ENCODE measurements around the gene PLAC1. TPM values are rescaled to one million over a fixed set of nuclear protein-coding genes. Genes with fewer than 3 reads are reported as not detected.

Gene PLAC1
- total and polyA plus RNA-seq, 4 donors, result 0.31 to 0.63 (median 0.47) TPM; not detected in 1

GRCh38 chrX:134568285-134569016, 89.8 kb downstream of the PLAC1 start:
- H3K9ac ChIP-seq (ENCODE audit: insufficient read depth in 1 of 2, low read length in 2 of 2), result no peak overlapping the region
- H3K4me3 ChIP-seq, result no peak overlapping the region
- H3K36me3 ChIP-seq (ENCODE audit: control insufficient read depth in 4 of 4, insufficient read depth in 4 of 4, low read length in 4 of 4), result no peaks in the 10 kb centered on the region
- peaks cover 0 to 13% (median 0%) of the 10 kb centered on the region in 5 donors for H3K4me1 ChIP-seq (ENCODE audit: control insufficient read depth in 5 of 5, insufficient read depth in 5 of 5, low read length in 5 of 5)
- DNase-seq (no peak), ATAC-seq (ENCODE audit: insufficient read depth, low FRiP score) (no peak)
- TF ChIP-seq CTCF (IDR thresholded peaks at IDR 0.05; ENCODE audit: control extremely low read depth, extremely low read depth), result no peak
- peaks cover 0 to 9% (median 5%) of the 10 kb centered on the region in 3 donors for H3K27me3 ChIP-seq (ENCODE audit: control insufficient read depth in 3 of 3, insufficient read depth in 3 of 3, low read length in 2 of 3)
- no peak overlapping the region for H3K27ac ChIP-seq (ENCODE audit: low read depth in 1 of 2, low read length in 1 of 2)
- WGBS, 2 donors, result 63 to 75% methylated on average over 8 of the region's 8 CpGs
- H3K9me3 ChIP-seq (ENCODE audit: control insufficient read depth in 4 of 4, insufficient read depth in 3 of 4, low read length in 3 of 4), result no peaks in the 10 kb centered on the region

- 58 to 59% methylated on average over 5 of the region's 5 CpGs for WGBS, 2 donors
- no peak for ATAC-seq (ENCODE audit: insufficient read depth, low FRiP score)
Observed at GRCh38 chrX:134566506-134566905, 91.8 kb downstream of the PLAC1 start.

GRCh38 chrX:134562002-134562401, 96.3 kb downstream of the PLAC1 start:
- Histone ChIP-seq H3K36me3 (ENCODE audit: control insufficient read depth in 4 of 4, insufficient read depth in 4 of 4, low read length in 4 of 4) (no peaks in the 10 kb centered on the region), H3K9me3 (ENCODE audit: control insufficient read depth in 4 of 4, insufficient read depth in 3 of 4, low read length in 3 of 4) (peaks cover 0 to 2% (median 0%) of the 10 kb centered on the region in 4 donors), H3K4me3 (no peak overlapping the region), H3K9ac (ENCODE audit: insufficient read depth in 1 of 2, low read length in 2 of 2) (no peak overlapping the region), H3K27me3 (ENCODE audit: control insufficient read depth in 3 of 3, insufficient read depth in 3 of 3, low read length in 2 of 3) (peaks cover 0 to 3% (median 2%) of the 10 kb centered on the region in 3 donors), H3K27ac (ENCODE audit: low read depth in 1 of 2, low read length in 1 of 2) (no peak overlapping the region), H3K4me1 (ENCODE audit: control insufficient read depth in 5 of 5, insufficient read depth in 5 of 5, low read length in 5 of 5) (no peaks in the 10 kb centered on the region)
- no peak for TF ChIP-seq CTCF (IDR thresholded peaks at IDR 0.05; ENCODE audit: control extremely low read depth, extremely low read depth)
- no peak for ATAC-seq (ENCODE audit: insufficient read depth, low FRiP score)
- WGBS, 2 donors, result 67 to 98% methylated on average over 2 of the region's 2 CpGs
- DNase-seq, result no peak

More at GRCh38 chrX:134566506-134566905, 91.8 kb downstream of the PLAC1 start:
- peaks cover 0 to 12% (median 0%) of the 10 kb centered on the region in 5 donors for H3K4me1 ChIP-seq (ENCODE audit: control insufficient read depth in 5 of 5, insufficient read depth in 5 of 5, low read length in 5 of 5)
- H3K36me3 ChIP-seq (ENCODE audit: control insufficient read depth in 4 of 4, insufficient read depth in 4 of 4, low read length in 4 of 4), result no peaks in the 10 kb centered on the region
- H3K27me3 ChIP-seq (ENCODE audit: control insufficient read depth in 3 of 3, insufficient read depth in 3 of 3, low read length in 2 of 3), result peaks cover 0 to 5% (median 5%) of the 10 kb centered on the region in 3 donors
- no peaks in the 10 kb centered on the region for H3K9me3 ChIP-seq (ENCODE audit: control insufficient read depth in 4 of 4, insufficient read depth in 3 of 4, low read length in 3 of 4)
- no peak for TF ChIP-seq CTCF (IDR thresholded peaks at IDR 0.05; ENCODE audit: control extremely low read depth, extremely low read depth)
- DNase-seq, result no peak
- H3K4me3 ChIP-seq, result no peak overlapping the region
- no peak overlapping the region for H3K9ac ChIP-seq (ENCODE audit: insufficient read depth in 1 of 2, low read length in 2 of 2)
- H3K27ac ChIP-seq (ENCODE audit: low read depth in 1 of 2, low read length in 1 of 2), result no peak overlapping the region
